Middle frontal gyrus (tissue), 1 donor: ENCODE measurements around the gene EYA2.
"Not testable (repeated sequence)": the region's sequence is repeated elsewhere in the genome, so short reads cannot be mapped to it uniquely, and the experiment has no call there.

Experiments
- DNase-seq: peaks from one replicate; pipeline ENCODE4 v3.0.0-alpha.2; 2015; ENCODE audit warnings: low spot score; ENCODE audit errors: extremely low spot score

EYA2 gene

GRCh38 chr20:47198996-47199552 lies 304.4 kb downstream of the EYA2 start:
- DNase-seq: no peak

DNA sequence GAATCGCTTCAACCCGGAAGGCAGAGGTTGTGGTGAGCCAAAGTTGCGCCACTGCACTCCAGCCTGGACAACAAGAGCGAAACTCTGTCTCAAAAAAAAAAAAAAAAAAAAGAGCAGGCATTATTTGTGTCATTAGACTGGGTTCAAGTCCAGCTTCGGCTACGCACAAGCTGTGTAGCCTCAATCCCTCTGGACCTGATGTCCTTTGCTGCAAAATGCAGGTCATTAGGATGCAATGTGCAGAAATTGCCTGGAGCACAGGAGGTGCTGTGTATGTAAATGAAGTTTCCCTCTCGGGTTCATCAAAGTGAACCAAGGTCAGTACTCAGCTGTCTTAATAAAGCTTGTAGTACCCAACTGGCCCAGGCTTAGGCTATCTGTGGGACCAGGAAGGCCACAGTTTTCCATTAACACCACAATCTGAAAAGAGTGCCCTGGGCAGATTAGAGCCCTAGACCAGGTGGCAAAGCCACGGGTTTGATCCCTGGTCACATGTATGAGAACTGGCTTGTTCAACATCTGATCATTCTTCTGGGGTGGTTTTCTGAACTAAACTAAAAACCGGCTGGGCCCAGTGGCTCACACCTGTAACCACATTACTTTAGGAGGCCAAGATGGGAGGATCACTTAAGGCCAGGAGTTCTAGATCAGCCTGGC lies 306.6 kb downstream of the EYA2 start:
- DNase-seq: no peak

- DNase-seq: no peak
These were observed 308.4 kb downstream of the EYA2 start for GRCh38 chr20:47202733-47203667.

DNA sequence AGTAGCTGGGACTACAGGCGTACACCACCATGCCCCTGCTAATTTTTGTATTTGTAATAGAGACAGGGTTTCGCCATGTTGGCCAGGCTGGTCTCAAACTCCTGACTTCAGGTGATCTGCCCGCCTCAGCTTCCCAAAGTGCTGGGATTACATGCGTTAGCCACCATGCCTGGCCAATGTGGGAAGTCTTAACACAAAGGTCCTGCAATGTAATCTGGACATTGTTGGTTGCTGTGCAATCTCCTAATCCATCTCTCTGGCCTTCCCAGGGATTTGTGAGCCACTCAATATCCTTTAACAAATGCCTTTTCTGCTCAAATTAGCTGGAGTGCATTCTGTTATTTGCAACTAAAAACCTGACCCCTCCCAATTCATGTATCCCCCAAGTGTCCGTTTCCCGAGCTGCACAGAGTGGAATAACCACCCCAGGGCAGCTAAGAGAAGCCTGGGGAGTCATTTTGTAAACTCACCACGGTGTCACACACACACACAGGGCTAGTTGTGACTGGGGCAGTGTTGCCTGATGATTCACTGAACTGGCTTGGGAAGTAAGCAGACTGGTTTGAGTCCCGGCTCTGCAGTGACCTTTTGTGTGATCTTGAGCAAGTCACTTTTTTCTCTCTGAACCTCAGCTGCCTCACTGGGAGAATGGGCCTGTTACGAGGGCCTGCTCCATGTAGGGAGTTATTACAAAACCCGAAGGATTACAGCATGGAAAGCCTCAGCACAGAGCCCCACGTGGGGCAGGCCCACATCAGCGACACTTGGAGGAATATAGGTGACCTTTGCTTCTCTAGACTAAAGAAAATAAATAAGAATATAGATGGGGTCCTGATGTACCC lies 309.6 kb downstream of the EYA2 start:
- DNase-seq: no peak

DNA sequence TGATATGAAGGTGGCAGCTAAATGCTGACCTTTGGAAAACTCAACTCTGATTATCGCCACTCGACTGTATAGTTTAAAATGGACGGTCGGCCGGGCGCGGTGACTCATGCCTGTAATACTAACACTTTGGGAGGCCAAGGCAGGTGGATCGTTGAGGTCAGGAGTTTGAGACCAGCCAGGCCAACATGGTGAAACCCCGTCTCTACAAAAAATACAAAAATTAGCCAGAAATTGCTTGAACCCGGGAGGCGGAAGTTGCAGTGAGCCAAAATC lies 310.1 kb downstream of the EYA2 start:
- not testable (repeated sequence) for DNase-seq

GRCh38 chr20:47205577-47206123 lies 311.0 kb downstream of the EYA2 start:
- no peak for DNase-seq

- not testable (repeated sequence) for DNase-seq
These were observed 311.9 kb downstream of the EYA2 start for GRCh38 chr20:47206552-47206951.

GRCh38 chr20:47206962-47207641 lies 312.5 kb downstream of the EYA2 start:
- DNase-seq: no peak

GRCh38 chr20:47208534-47209174 lies 314.0 kb downstream of the EYA2 start:
- DNase-seq: no peak

DNA sequence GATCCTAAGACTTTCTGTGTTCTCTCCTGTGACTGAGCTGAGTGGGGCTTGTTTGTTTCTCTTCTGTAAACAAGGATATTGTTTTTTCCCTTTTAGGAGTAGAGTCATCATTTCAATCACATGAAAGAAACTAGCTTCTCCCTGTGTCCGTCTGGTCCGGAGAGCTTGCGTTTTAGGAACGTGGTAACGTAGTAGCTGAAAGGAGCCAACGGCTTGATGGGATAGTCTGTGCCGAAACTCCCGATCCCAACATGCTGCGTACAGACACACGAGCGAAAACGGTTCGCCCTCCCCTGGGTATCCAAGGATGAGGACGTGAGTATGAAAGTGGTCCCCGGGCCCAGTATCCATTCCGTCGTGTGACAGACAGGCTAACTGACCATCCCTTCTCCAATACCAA lies 315.3 kb downstream of the EYA2 start:
- no peak for DNase-seq

DNA sequence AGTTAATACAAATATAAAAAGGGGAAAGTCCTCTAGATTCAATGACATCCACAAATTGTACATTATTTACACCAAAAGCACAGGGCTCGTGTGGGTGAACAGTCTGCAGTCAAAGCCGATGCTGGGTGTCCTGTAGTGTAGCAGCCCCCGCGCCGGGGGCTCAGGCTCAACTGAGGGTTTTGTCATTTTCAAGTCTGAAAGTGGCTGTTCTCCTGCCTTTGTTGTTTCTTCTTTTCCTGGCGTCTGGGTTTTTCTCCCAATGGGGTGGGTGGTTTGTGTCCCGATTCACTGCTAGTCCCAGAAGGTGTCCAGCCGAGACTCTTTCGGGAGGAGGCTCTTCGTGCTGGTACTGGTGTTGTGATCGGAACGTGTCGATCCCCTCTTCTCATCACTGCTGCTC lies 315.8 kb downstream of the EYA2 start:
- no peak for DNase-seq

- no peak for DNase-seq
These were observed 316.4 kb downstream of the EYA2 start for GRCh38 chr20:47211036-47211435.

- no peak for DNase-seq
These were observed 318.1 kb downstream of the EYA2 start for GRCh38 chr20:47212606-47213207.

DNA sequence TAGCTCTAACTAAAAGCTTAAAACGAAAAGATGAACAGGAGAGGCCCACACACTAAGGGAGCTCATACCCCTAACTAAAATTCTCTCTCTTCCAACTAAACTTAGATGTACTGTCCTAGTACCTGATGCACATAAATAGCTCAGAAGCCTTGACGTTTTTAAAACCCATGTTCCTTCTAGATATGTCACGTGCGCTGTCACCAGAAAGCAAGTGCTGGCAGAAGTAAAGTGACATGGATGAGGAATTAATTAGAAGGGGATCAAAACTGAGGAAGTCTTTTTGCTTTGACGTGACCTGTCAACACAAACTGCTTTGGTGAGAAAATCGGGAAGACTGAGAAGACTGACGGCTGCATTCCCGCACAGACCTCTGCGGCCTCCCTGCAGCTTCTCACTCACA lies 319.3 kb downstream of the EYA2 start:
- DNase-seq: no peak

- no peak for DNase-seq
These were observed 321.2 kb downstream of the EYA2 start for GRCh38 chr20:47215653-47216397.

DNA sequence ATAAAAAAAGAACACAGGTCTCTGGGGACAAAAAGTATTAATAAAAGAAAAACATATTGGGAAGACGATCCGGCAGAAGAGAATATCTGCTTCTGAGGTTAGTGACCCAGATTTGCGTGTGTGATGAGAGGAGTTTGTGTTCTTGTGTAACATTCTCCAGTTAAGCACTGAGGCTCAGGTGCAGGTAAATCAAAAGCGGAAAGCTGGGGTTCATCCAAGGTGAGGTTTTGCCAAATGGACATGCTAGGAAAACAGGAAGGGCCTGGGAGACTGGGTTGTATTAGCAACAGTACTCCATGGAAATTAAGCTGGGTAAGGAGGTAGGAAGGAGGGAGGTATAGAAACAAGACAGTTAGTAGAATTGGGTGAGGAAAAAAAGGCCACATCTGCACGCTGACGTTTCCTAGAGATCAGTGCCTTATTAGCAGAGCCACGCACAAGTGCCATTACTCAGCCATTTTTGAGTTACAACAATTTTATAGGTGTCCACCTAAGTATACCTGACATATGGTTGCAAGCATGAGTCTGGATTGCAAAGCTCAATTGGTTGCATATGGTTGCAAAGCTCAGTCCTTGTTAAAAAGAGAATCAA lies 322.3 kb downstream of the EYA2 start:
- DNase-seq: no peak

DNA sequence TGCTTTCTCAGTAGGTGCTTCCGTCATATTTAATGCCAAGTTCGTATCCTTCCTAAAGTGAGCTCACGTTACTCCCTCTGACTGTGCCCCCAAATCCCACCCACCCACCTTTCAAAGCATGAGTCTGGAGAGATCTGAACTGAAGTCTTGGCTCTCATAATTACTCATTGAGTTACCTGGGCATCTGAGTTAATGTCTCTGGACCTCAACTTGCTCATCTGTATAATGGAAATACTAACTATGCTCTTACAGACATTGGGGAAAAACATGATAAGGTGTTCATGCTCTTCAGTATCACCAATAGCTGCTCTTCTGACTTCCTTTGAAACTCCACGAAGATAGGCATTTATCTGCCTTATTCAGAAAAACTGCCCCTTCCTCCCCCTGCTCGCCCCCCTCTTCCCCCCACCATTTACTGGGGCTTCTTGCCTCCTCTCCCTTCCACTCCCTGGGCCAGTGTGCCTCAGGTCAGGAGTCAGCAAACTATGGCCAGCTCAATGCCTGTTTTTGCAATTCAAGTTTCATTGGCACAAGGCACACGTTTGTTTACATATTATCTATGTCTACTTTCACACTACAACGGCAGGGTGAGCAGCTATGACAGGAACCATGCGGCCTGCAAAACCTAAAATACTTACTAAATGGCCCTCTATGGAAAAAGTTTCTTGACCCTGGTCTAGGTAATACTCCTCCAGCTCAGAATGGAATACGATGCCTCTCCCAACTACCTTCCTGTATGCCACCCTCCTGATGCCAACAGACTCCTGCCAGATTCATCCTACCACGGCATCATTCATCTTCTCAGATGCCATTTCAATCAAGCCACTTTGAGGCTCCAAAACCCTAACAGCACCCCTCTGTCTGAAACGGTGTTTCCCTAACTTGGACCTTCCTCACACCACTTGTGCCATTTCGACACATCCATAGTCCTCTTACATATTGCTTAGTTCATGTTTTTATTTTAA lies 323.1 kb downstream of the EYA2 start:
- DNase-seq: no peak

DNA sequence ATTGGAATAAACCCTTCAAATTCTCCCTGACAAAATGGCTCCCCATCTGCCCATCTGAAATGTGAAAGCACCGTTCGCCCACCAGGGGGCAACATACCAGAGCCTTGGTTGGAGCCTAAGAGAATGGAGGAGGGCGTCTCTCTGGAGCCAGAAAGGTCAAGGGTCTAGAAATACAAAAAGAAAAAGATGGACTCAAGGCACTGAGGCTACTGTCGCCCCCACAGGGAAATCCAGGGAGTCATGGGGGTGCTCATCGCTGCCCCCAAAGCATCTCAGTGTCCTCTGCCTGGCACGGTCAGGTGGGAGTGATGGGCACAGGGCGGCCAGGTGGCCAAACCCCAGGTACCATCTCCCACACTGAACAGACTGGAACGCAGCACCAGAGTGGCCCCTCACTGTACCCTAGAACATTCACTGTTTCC lies 325.5 kb downstream of the EYA2 start:
- DNase-seq: no peak
